Measurements from ENCODE around the gene ADIPOR2.

ADIPOR2 gene

GRCh38 chr12:1827826-1828805, 137.2 kb downstream of the ADIPOR2 start:
- no peak for DNase-seq (ENCODE audit: low read depth in 1 of 2, low spot score in 1 of 2)

DNA sequence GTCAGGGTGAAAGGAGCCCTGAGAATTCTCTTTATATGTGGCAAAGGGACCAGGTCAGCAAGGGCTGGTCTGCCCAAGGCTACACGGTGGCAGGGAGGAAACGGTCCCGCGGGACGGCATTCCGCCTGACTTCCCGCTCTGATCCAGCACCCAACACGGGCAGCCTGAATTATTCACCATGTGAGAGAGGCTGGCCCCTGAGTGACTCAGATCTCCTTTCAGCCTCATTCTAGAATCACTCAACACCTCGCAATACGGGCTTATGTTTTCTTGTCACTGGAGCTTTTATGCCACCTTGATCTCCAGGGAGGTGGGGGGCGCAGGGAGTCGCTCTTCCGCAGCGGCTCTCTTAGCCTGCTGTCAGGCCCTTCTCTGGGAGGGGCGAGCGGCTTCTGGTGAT, 138.0 kb downstream of the ADIPOR2 start:
- no peak for DNase-seq (ENCODE audit: low read depth in 1 of 2, low spot score in 1 of 2)

DNA sequence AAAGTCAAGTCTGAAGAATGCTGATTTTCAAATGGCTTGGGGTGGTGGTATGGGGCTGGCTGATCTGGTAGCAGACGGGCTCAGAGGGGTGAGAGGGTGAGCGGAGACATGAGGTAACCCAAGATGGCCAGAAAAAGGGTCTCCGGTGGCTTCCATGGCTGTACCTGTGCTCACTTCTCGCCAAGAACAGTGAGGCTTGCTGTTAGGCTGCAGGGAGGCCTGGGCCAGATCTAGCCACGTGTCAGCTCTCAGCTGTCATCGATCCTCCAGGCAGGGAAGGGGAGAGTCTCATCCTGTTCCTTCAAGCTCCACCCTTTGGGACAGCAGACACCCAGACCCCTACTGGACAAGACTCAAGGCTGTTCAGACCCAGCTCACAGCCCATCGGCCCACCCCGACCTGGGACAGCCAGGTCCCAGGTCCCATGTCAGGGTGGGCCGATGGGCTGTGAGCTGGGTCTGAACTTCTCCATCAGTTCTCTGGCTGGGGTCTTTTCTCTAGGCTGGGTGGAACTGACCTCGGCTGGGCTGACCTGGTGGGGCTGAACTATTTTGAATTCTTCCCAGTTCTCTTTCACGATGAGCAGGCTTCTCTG, 138.5 kb downstream of the ADIPOR2 start:
- DNase-seq (ENCODE audit: low read depth in 1 of 2, low spot score in 1 of 2) = no peak

DNA sequence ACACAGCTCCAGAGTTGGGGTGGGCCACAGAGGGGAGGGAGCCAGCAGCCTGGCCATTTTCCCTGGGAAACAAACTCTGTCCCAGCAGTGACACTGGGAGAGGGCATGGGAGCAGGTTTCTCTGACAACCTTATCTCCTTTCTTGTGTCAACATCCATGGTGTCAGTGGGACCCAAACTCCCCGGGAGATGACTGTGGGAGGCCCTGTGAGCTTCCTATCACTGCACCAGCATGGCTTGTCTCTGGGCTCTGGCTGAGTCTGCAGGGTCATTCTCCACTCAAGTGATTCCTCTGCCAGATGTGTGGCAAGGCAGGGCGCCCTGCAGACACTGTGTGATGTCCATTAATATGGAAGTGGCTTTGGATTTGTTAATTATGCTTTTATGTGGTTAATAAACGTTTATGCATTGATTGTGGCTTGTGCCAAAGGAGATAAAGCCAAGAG, 139.6 kb downstream of the ADIPOR2 start:
- no peak for DNase-seq (ENCODE audit: low read depth in 1 of 2, low spot score in 1 of 2)

DNA sequence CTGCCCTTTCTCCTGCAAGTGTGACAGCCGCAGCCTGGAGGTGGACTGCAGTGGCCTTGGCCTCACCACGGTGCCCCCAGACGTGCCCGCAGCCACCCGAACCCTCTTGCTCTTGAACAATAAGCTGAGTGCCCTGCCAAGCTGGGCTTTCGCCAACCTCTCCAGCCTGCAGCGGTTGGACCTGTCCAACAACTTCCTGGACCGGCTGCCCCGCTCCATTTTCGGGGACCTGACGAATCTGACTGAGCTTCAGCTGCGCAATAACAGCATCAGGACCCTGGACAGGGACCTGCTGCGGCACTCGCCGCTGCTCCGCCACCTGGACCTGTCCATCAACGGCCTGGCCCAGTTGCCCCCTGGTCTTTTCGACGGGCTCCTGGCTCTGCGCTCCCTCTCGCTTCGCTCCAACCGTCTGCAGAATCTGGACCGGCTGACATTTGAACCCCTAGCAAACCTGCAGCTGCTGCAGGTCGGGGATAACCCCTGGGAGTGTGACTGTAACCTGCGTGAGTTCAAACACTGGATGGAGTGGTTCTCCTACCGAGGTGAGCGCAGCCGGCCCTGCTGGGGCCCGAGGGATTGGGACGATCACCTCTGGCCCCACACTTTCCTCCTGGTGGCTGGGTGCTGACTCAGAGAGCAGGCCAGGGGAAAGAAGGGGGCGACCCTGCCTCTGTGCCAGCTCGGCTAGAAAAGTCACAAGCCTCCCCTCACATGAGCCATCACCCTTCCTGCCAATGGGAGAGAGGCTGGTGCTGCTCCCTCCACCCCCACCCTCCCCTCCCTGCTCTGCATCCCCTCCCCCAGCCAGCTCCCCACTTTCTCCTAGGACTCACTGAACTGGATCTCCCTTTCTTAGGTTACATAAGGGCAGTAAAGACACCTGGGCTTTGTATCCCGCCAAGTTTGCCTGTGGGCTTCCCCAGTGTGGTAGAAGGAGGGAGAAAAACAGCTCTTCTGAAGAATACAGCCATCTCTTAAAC, 140.4 kb downstream of the ADIPOR2 start:
- DNase-seq (ENCODE audit: low read depth in 1 of 2, low spot score in 1 of 2) = no peak

- DNase-seq (ENCODE audit: low read depth in 1 of 2, low spot score in 1 of 2) = no peak
Observed at GRCh38 chr12:1832801-1833595, 142.1 kb downstream of the ADIPOR2 start.

DNA sequence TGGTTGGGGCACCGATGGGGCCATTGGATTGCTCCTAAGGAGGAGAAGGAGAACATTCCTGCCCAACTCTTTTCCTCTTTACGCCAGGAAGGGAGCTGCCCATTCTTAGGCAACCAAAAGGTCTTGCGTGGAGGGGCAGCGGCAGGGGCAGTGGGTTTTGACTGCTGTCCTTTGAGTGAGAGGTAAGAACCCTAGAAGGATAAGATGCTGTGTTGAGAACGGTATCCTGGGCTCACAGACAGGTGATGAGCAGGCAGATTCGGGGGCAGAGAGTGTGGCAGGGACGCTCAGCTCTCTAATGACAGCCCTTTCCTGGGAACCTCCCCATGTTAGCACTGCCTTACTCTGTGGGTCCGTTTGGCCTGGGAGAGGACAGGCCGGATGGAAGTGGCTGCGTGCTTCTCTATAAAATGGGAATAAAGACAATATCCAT, 142.7 kb downstream of the ADIPOR2 start:
- no peak for DNase-seq (ENCODE audit: low read depth in 1 of 2, low spot score in 1 of 2)

DNA sequence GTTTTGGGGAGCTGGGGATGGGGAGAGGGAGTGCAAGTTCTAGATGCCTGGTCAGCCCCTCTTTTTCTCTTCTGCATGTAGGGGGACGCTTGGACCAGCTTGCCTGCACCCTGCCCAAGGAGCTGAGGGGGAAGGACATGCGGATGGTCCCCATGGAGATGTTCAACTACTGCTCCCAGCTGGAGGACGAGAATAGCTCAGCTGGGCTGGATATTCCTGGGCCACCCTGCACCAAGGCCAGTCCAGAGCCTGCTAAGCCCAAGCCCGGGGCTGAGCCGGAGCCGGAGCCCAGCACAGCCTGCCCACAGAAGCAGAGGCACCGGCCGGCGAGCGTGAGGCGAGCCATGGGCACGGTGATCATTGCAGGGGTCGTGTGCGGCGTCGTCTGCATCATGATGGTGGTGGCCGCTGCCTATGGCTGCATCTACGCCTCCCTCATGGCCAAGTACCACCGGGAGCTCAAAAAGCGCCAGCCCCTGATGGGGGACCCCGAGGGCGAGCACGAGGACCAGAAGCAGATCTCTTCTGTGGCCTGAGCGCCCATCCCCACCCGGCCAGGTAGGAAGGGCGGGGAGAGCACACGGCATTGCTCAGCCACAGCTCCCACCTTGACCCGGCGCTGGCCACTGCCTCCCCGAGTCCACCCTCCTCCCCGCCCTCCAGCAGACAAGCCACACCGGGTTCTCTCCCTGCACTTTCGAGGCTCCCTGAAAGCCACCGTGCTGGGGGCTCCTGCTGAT, 143.5 kb downstream of the ADIPOR2 start:
- no peak for DNase-seq (ENCODE audit: low read depth in 1 of 2, low spot score in 1 of 2)

DNA sequence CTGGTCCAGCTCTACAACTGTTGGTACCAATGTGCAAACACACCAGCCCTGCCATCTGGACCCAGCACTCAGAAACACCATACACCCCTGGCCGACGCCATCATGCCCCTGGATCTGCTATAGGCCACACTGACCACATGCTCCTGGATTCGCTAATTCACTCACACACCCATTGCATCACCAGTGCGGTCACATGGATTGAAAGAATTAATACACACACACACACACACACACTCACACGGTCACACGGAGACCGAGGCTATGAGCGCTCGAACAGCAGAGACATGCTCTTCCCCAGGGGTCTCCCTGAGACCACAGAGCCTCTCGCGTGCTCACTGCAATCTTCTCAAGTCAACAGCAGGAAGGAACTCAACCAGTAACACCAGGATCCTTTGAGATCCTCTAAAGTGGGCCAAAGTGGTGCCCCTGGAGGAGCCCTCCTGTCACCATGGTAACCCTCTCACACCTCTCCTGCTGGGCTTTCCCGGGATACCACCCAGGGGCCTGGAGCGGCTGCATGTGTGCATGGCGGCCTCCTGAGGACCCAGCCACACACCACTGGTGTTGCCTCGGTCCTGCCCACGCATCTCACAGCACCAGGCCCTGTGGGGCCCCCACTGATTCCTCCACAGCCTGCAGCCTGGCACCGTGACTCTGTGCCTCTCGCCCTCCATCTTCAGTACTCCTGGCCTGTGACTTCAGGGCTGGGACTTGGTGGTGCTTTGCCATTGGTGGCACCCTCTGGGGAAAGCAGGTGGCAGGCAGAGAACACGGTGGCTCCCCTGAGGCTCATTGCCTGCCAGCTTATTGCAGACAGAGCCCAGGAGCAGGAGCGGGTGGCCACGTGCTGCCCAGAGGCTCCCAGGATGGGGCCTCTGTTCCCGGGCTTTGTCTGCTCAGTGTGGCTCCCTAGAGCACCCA, 144.6 kb downstream of the ADIPOR2 start:
- no peak for DNase-seq (ENCODE audit: low read depth in 1 of 2, low spot score in 1 of 2)

DNA sequence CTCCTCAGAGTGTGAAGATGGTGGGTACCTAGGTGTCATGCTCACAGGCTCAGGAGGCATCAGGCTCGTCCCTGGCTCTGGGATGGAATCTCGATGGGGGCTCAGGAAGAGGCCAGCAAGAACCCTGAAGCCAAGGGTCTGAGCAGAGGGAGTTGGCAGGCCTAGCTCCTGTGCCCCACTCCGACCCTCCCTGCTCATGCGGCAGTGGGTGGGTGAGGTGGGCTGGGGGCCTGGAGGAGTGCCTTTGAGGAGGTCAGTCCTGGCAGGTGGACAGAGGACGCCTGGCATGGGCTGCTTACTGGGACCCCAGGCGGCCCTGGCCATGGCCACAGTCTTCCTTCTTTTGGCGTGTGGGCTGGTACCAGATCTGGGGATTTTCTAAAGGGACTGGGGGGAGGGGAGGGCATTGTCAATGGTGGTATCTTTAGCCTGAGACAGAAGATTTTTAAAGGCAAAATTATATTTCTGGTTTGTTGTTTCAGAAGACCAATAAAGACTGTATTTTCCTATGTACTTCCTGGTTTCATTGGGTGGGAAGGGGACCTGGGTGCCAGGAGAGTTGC, 145.5 kb downstream of the ADIPOR2 start:
- DNase-seq (ENCODE audit: low read depth in 1 of 2, low spot score in 1 of 2) = no peak

GRCh38 chr12:1836854-1837421, 146.1 kb downstream of the ADIPOR2 start:
- DNase-seq (ENCODE audit: low read depth in 1 of 2, low spot score in 1 of 2) = no peak

DNA sequence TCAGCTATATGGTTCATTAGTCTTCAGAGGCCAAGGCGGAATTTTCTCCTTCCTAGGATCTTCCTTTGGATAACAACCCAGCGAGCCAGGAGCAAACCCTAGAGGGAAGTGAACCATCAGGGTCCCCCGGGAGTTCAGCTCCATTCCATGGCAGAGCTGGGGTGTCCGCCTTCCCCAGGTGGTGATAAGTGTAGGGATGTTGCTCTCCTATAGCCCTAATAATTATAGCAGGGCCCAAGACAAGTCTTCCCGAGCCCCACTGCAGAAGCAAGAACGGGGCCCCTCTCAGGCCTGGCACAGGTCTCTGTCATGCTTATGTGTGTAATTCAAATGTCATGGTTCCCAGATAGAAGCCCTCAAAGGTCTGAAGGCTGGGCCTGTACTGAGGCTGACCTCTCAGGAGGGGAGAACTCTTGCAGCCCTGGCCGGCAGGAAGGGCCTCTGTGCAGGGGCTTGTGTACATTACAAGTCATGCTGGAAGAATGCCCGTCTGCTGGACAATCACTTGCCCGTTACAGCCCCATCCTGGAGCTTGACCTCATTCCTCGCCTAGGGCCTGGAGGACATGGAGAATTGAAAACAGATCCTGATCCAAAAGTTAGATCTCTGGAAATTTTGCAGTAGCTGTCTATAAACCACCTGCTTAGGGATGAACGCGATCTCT, 146.8 kb downstream of the ADIPOR2 start:
- DNase-seq (ENCODE audit: low read depth in 1 of 2, low spot score in 1 of 2) = no peak
